NAMALWA (cell line): ENCODE results near the gene COL24A1.

Source experiments
- DNase-seq: peaks from one replicate; pipeline ENCODE4 v3.0.0-alpha.2; 2015; ENCODE audit warnings: low spot score

The COL24A1 gene

DNA sequence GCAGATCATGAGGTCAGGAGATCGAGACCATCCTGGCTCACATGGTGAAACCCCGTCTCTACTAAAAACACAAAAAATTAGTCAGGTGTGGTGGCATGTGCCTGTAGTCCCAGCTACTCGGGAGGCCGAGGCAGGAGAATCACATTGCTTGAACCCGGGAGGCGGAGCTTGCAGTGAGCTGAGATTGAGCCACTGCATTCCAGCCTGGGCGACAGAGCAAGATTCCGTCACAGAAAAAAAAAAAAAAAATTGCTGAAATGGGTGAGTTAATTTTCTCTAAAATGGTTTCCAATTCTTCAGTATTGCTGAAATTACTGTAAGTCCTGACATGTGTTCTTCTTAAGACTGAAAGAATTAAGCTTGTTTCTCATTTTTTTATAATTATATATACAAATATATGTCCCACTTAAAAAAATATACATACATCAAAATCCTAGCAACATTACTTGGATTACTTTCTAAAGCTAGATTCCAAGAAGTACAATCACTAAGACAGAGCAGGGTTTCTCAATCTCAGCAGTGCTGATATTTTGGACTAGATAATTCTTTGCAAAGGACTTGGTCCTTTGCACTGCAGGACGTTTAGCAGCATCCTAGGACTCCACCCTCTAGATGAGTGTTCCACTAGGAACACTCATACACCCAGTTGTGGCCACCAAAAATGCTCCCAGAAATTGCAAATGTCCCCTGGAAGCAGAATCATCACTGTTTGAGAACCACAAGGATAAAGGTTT, 473.1 kb downstream of the COL24A1 start:
- DNase-seq = no peak

DNA sequence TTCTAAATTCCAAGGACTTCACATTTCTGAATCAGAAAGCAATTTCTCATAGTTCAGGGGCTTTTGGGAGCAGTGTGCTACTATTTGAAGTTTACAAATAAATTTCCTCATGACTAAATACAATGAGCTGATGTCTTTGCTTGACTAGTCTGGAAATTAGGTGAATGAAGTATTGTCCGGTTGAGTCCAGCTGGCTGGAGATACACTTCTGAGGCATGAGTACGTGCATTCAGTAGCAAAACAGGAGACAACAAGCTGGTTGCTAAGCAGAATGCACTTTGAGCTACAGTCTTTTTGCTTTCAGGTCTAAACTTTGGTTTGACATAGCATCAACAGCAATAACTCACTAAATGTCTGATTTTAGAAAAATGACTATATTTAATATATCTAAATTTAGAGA, 475.5 kb downstream of the COL24A1 start:
- DNase-seq = no peak
